Measurements from ENCODE around the gene ZC3H12D. TPM values are rescaled to one million over a fixed set of nuclear protein-coding genes. Genes with fewer than 3 reads are reported as not detected.

ZC3H12D gene
- polyA plus RNA-seq, 1 of the 3 experiments (the other 2 are of a cell fraction), result 0.03 TPM

- POLR2A ChIA-PET, result no interaction called here
- Histone ChIP-seq H2AFZ (ENCODE audit: low read depth) (no peak overlapping the region; the same call in 1 of the 2 replicates), H3K9me3 (no peaks in the 10 kb centered on the region), H3K9ac (no peak overlapping the region), H3K27me3 (ENCODE audit: insufficient read depth) (no peaks in the 10 kb centered on the region), H3K36me3 (replicated peaks in 1 of 2; ENCODE audit: control insufficient read depth in 1 of 2, insufficient read depth in 2 of 2, low read length in 1 of 2) (no peaks in the 10 kb centered on the region), H3K79me2 (ENCODE audit: insufficient read depth) (no peaks in the 10 kb centered on the region), H3K4me2 (0 out of 2 replicates have a peak overlapping the region, but pooled peaks have one; percentile 38), H3K4me1 (ENCODE audit: control insufficient read depth in 1 of 2, insufficient read depth in 2 of 2, low read depth in 1 of 2, low read length in 1 of 2) (peaks cover 0 to 3% of the 10 kb centered on the region in 2 experiments; a peak in 1 of 4 replicates), H3F3A (replicated peaks; ENCODE audit: insufficient read depth) (no peaks in the 10 kb centered on the region), H4K20me1 (ENCODE audit: insufficient read depth) (no peaks in the 10 kb centered on the region), H3K4me3 (ENCODE audit: low read depth in 2 of 2, low read length in 1 of 2) (no peak overlapping the region), H3K9me2 (no peaks in the 10 kb centered on the region), H3K27ac (ENCODE audit: low read depth in 2 of 2, low read length in 1 of 2) (no peak overlapping the region)
- 81% methylated on average over 3 of the region's 3 CpGs for WGBS (ENCODE audit: low lambda C conversion rate)
- TF ChIP-seq MEF2A (IDR thresholded peaks at IDR 0.05; ENCODE audit: borderline replicate concordance, low read depth) (no peak), CTCF (IDR thresholded peaks at IDR 0.05) (no peak), ELF1 (IDR thresholded peaks at IDR 0.05) (no peak)
- CTCF ChIA-PET, result no interaction called here
- no peak for DNase-seq
Measured at GRCh38 chr6:149438855-149439254, 46.0 kb downstream of the ZC3H12D start.

GRCh38 chr6:149437212-149437611 lies 47.6 kb downstream of the ZC3H12D start:
- H3K4me1 ChIP-seq (ENCODE audit: control insufficient read depth in 1 of 2, insufficient read depth in 2 of 2, low read depth in 1 of 2, low read length in 1 of 2), result peaks cover under 1 to 3% of the 10 kb centered on the region in 2 experiments; a peak in 1 of 4 replicates
- H2AFZ ChIP-seq (ENCODE audit: low read depth), result no peak overlapping the region
- no peaks in the 10 kb centered on the region for H4K20me1 ChIP-seq (ENCODE audit: insufficient read depth)
- H3K9ac ChIP-seq, result no peak overlapping the region
- CTCF ChIA-PET, result interaction anchor here (0.6 to 1.7 kb wide), 2 partner anchors 128 to 374 kb away, joined by 3 to 4 read pairs; no protein-coding TSS in a partner anchor
- no peak for TF ChIP-seq FOXJ3 (CRISPR knock-in tag; IDR thresholded peaks at IDR 0.05)
- TF ChIP-seq TCF12 (IDR thresholded peaks at IDR 0.05), result no peak
- TF ChIP-seq USF1 (IDR thresholded peaks at IDR 0.05; ENCODE audit: borderline replicate concordance, low read depth), result no peak
- TF ChIP-seq REST (IDR thresholded peaks at IDR 0.05; ENCODE audit: low read depth, low read length), result no peak
- TF ChIP-seq SIN3A (IDR thresholded peaks at IDR 0.05; ENCODE audit: borderline replicate concordance, low read depth, low read length), result no peak
- TF ChIP-seq CTCF (IDR thresholded peaks at IDR 0.05), result no peak
- TF ChIP-seq ELF1 (IDR thresholded peaks at IDR 0.05), result no peak
- no peaks in the 10 kb centered on the region for H3K27me3 ChIP-seq (ENCODE audit: insufficient read depth)
- H3K9me3 ChIP-seq, result no peaks in the 10 kb centered on the region
- WGBS (ENCODE audit: low lambda C conversion rate), result 74% methylated on average over 3 of the region's 3 CpGs
- no peak overlapping the region for H3K4me2 ChIP-seq
- no peaks in the 10 kb centered on the region for H3K9me2 ChIP-seq
- H3F3A ChIP-seq (replicated peaks; ENCODE audit: insufficient read depth), result no peaks in the 10 kb centered on the region
- H3K27ac ChIP-seq (ENCODE audit: low read depth in 2 of 2, low read length in 1 of 2), result no peak overlapping the region
- POLR2A ChIA-PET, result no interaction called here
- DNase-seq, result no peak
- no peaks in the 10 kb centered on the region for H3K79me2 ChIP-seq (ENCODE audit: insufficient read depth)
- no peak overlapping the region for H3K4me3 ChIP-seq (ENCODE audit: low read depth in 2 of 2, low read length in 1 of 2)
- H3K36me3 ChIP-seq (replicated peaks in 1 of 2; ENCODE audit: control insufficient read depth in 1 of 2, insufficient read depth in 2 of 2, low read length in 1 of 2), result no peaks in the 10 kb centered on the region
